ENCODE results near the gene IL10RA. TPM values are rescaled to one million over a fixed set of nuclear protein-coding genes. Genes with fewer than 3 reads are reported as not detected.

Gene IL10RA
- polyA plus RNA-seq, 3 donors, result 152 to 413 (median 226) TPM

GRCh38 chr11:117980280-117980679, 5.9 kb upstream of the IL10RA start:
- H3K4me2 ChIP-seq (replicated peaks; ENCODE audit: extremely low read depth, low read length, poor library complexity, severe bottlenecking), result peak overlapping the region; percentile 66
- Mint-ChIP-seq H3K4me3 (peak overlapping the region; percentile 54 to 73), H3K27me3 (ENCODE audit: low read depth in 3 of 3) (peaks cover 0 to 3% (median 1%) of the 10 kb centered on the region in 3 donors), H3K9me3 (peaks cover 0 to 3% (median 0%) of the 10 kb centered on the region in 7 donors), H3K36me3 (peaks cover 20% of the 10 kb centered on the region in 2 donors), H3K4me1 (peaks cover 85% of the 10 kb centered on the region), H3K27ac (peak overlapping the region; percentile 97 to 100 (median 98))
- peak in 1 of 3 donors; percentile 50 for DNase-seq
- peaks cover 70 to 77% of the 10 kb centered on the region in 2 donors for H3K4me1 ChIP-seq (ENCODE audit: control insufficient read depth in 1 of 2, insufficient read depth in 2 of 2, low read length in 2 of 2)
- intact Hi-C loops (cut with micrococcal nuclease), result no loop called here
- no peaks in the 10 kb centered on the region for H3K36me3 ChIP-seq (replicated peaks in 1 of 2; ENCODE audit: control insufficient read depth in 1 of 2, insufficient read depth in 2 of 2, low read length in 2 of 2)
- H3K4me3 ChIP-seq (replicated peaks in 1 of 3; ENCODE audit: low read depth in 2 of 3, low read length in 3 of 3), result peak overlapping the region in 2 of 3 experiments; percentile 2 to 57
- H2AFZ ChIP-seq (ENCODE audit: insufficient read depth, low read depth, low read length, poor library complexity, severe bottlenecking), result no peak overlapping the region
- no peak for TF ChIP-seq CTCF (IDR thresholded peaks at IDR 0.05)
- H3K27ac ChIP-seq (ENCODE audit: low read depth in 1 of 2, low read length in 2 of 2), result peak overlapping the region; percentile 93 to 98
- peak overlapping the region; percentile 72 for H3K9ac ChIP-seq (ENCODE audit: insufficient read depth, low read length, poor library complexity, severe bottlenecking)
- no peaks in the 10 kb centered on the region for H4K20me1 ChIP-seq (ENCODE audit: insufficient read depth, low read length)
- no peaks in the 10 kb centered on the region for H3K27me3 ChIP-seq (ENCODE audit: control insufficient read depth in 2 of 2, insufficient read depth in 2 of 2, low read length in 2 of 2)
- no peaks in the 10 kb centered on the region for H3K9me3 ChIP-seq (replicated peaks in 1 of 2; ENCODE audit: control insufficient read depth in 1 of 2, insufficient read depth in 1 of 2, low read length in 2 of 2)
- H3K79me2 ChIP-seq (ENCODE audit: insufficient read depth, low read length), result peaks cover 12% of the 10 kb centered on the region
- 40% methylated on average over 1 of the region's 2 CpGs for WGBS (ENCODE audit: insufficient coverage)

- H3K9me3 Mint-ChIP-seq, result peaks cover 0 to 3% (median 0%) of the 10 kb centered on the region in 7 donors
- DNase-seq, result peak; percentile 66 to 85 (median 78)
- intact Hi-C loops (cut with micrococcal nuclease), result no loop called here
- peak overlapping the region; percentile 93 to 98 for H3K27ac ChIP-seq (ENCODE audit: low read depth in 1 of 2, low read length in 2 of 2)
- peaks cover 84% of the 10 kb centered on the region for H3K4me1 Mint-ChIP-seq
- peak overlapping the region; percentile 72 for H3K9ac ChIP-seq (ENCODE audit: insufficient read depth, low read length, poor library complexity, severe bottlenecking)
- peak overlapping the region in 1 of 3 experiments; percentile 57 for H3K4me3 ChIP-seq (replicated peaks in 1 of 3; ENCODE audit: low read depth in 2 of 3, low read length in 3 of 3)
- peak overlapping the region; percentile 66 for H3K4me2 ChIP-seq (replicated peaks; ENCODE audit: extremely low read depth, low read length, poor library complexity, severe bottlenecking)
- H3K4me3 Mint-ChIP-seq, result peak overlapping the region in 1 of 2 donors; percentile 73
- peak overlapping the region; percentile 97 to 100 (median 98) for H3K27ac Mint-ChIP-seq
- H3K36me3 Mint-ChIP-seq, result peaks cover 20% of the 10 kb centered on the region in 2 donors
- H3K79me2 ChIP-seq (ENCODE audit: insufficient read depth, low read length), result peaks cover 17% of the 10 kb centered on the region
- no peak overlapping the region for H2AFZ ChIP-seq (ENCODE audit: insufficient read depth, low read depth, low read length, poor library complexity, severe bottlenecking)
- H4K20me1 ChIP-seq (ENCODE audit: insufficient read depth, low read length), result no peaks in the 10 kb centered on the region
- H3K9me3 ChIP-seq (replicated peaks in 1 of 2; ENCODE audit: control insufficient read depth in 1 of 2, insufficient read depth in 1 of 2, low read length in 2 of 2), result no peaks in the 10 kb centered on the region
- peaks cover 71 to 77% of the 10 kb centered on the region in 2 donors for H3K4me1 ChIP-seq (ENCODE audit: control insufficient read depth in 1 of 2, insufficient read depth in 2 of 2, low read length in 2 of 2)
- no peaks in the 10 kb centered on the region for H3K36me3 ChIP-seq (replicated peaks in 1 of 2; ENCODE audit: control insufficient read depth in 1 of 2, insufficient read depth in 2 of 2, low read length in 2 of 2)
- H3K27me3 Mint-ChIP-seq (ENCODE audit: low read depth in 3 of 3), result peaks cover 0 to 3% (median 1%) of the 10 kb centered on the region in 3 donors
- TF ChIP-seq CTCF (IDR thresholded peaks at IDR 0.05), result no peak
- WGBS (ENCODE audit: insufficient coverage), result no CpG with 5 or more reads among the region's 3 CpGs
- H3K27me3 ChIP-seq (ENCODE audit: control insufficient read depth in 2 of 2, insufficient read depth in 2 of 2, low read length in 2 of 2), result no peaks in the 10 kb centered on the region
Measured at GRCh38 chr11:117980720-117981119, 5.5 kb upstream of the IL10RA start.
